HUES64 (cell line): ENCODE measurements around the gene DCTPP1.
"Not testable (repeated sequence)": the region's sequence is repeated elsewhere in the genome, so short reads cannot be mapped to it uniquely, and the experiment has no call there.

ENCODE experiments used
- H3K27ac ChIP-seq: 2 replicates; pipeline ENCODE4 v1.7.0; 2013; ENCODE audit warnings: low read depth, low read length, inconsistent platforms
- H3K27me3 ChIP-seq: 2 replicates; pipeline ENCODE4 v1.6.1; 2013; ENCODE audit warnings: mild to moderate bottlenecking, low read length; ENCODE audit not compliant: insufficient read depth
- H3K36me3 ChIP-seq: 2 replicates; pipeline ENCODE4 v1.6.1; 2013; ENCODE audit warnings: mild to moderate bottlenecking, low read length; ENCODE audit not compliant: insufficient read depth
- H3K4me1 ChIP-seq: 2 replicates; pipeline ENCODE4 v1.6.1; 2013; ENCODE audit warnings: mild to moderate bottlenecking, low read length, moderate library complexity; ENCODE audit not compliant: insufficient read depth
- H3K4me3 ChIP-seq: 2 replicates; pipeline ENCODE4 v1.5.1; 2013; ENCODE audit warnings: mild to moderate bottlenecking, low read length, moderate library complexity
- H3K9ac ChIP-seq: 2 replicates; pipeline ENCODE4 v1.6.1; 2013; ENCODE audit warnings: mild to moderate bottlenecking, low read depth, low read length
- H3K9me3 ChIP-seq: 2 replicates; pipeline ENCODE4 v1.6.1; 2013; ENCODE audit warnings: low read depth, low read length; ENCODE audit not compliant: insufficient read depth
- WGBS: fragments of 150-250, 120-280 bp; methylation state at CpG from one replicate; pipeline ENCODE4 v1.1.7; 2013; ENCODE audit warnings: missing lambda C conversion rate; 5-methylcytosine and 5-hydroxymethylcytosine counted together

DCTPP1 gene

GRCh38 chr16:30461426-30461825 lies 31.6 kb upstream of the DCTPP1 start:
- not testable (repeated sequence) for H3K9me3 ChIP-seq, H3K4me1 ChIP-seq, H3K4me3 ChIP-seq, H3K27ac ChIP-seq, H3K27me3 ChIP-seq, H3K36me3 ChIP-seq, H3K9ac ChIP-seq
- 94% methylated on average over 5 of the region's 5 CpGs for WGBS

DNA sequence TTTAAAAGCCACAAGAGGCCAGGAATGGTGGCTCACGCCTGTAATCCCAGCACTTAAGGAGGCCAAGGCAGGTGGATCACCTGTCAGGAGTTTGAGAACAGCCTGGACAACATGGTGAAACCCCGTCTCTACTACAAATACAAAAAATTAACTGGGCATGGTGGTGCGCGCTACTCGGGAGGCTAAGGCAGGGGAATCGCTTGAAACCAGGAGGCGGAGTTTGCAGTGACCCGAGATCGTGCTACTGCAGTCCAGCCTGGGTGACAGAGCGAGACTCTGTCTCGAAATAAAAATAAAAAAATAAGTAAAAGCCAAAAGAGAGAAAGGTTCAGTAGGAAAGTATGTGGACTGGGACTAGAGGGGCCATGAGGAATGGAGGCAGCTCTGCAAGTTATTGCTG lies 29.6 kb upstream of the DCTPP1 start:
- 94% methylated on average over 11 of the region's 11 CpGs for WGBS
- no peak overlapping the region for H3K4me3 ChIP-seq
- no peaks in the 10 kb centered on the region for H3K27me3 ChIP-seq
- no peaks in the 10 kb centered on the region for H3K9me3 ChIP-seq
- H3K36me3 ChIP-seq: no peaks in the 10 kb centered on the region
- H3K27ac ChIP-seq: no peak overlapping the region
- no peak overlapping the region for H3K9ac ChIP-seq
- H3K4me1 ChIP-seq: no peaks in the 10 kb centered on the region

DNA sequence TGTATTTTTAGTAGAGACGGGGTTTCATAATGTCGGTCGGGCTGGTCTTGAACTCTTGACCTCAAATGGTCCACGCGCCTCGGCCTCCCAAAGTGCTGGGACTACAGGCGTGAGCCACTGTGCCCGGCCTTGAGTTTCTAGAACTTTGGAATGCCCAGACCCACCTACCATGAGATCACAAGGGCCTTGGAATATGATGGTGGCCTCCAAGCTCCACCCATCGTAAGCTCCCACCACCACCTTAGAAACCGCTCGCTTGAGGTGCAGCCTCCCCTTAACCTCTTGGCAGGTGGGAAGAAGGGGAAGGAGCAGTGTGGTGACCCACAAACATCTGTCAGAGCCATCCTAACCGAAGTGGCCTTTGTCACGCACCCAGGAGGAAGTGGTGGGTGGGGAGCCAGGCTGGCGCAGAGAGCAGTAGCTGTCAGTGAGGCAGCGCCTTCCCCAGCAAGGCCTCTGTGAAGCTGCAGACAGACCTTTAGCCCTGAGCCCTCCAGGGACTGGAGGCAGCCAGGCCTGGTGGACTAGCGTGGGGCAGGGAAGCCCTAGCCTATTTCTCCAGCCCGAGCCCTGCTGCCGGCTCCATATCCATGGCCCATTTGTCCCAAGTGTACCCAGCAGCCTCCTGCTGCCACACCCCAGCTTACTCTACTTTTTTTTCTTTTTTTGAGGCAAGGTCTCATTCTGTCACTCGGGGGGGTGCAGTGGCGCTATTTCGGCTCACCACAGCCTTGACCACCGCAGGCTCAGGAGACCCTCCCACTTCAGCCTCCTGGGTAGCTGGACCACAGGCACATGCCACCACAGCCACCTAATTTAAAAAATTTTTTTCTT lies 28.9 kb upstream of the DCTPP1 start:
- H3K27ac ChIP-seq: no peak overlapping the region
- H3K9me3 ChIP-seq: no peaks in the 10 kb centered on the region
- H3K27me3 ChIP-seq: no peaks in the 10 kb centered on the region
- WGBS: 91% methylated on average over 20 of the region's 22 CpGs
- no peaks in the 10 kb centered on the region for H3K36me3 ChIP-seq
- H3K4me3 ChIP-seq: no peak overlapping the region
- H3K9ac ChIP-seq: no peak overlapping the region
- H3K4me1 ChIP-seq: no peaks in the 10 kb centered on the region

DNA sequence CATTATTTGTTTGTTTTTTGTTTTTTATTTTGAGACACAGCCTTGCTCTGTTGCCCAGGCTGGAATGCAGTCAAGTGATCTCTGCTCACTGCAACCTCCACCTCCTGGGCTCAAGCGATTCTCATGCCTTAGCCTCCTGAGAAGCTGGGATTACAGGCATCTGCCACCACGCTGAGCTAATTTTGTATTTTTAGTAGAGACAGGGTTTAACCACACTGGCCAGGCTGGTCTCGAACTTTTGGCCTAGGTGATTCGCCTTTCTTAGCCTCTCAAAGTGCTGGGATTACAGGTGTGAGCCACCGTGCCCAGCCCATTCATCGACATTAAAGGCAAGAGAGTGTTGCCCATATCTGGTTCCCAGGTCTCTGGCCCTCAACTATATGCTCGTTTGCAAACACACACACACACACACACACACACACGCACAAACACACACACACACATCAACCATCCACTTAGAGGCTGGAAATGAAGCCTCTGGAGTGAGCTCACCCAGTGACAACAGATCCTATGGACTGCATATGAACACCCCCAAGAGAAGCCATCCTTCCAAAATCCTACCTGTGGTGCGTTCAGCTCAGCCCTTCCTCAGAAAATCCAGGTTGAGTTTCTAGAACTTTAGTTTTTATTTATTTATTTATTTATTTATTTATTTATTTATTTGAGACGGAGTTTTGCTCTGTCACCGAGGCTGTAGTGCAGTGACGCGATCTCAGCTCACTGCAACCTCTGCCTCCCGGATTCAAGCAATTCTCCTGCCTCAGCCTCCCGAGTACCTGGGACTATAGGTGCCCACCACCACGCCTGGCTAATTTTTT lies 28.1 kb upstream of the DCTPP1 start:
- Histone ChIP-seq H3K9ac (no peak overlapping the region), H3K9me3 (no peaks in the 10 kb centered on the region), H3K27me3 (no peaks in the 10 kb centered on the region), H3K4me3 (no peak overlapping the region), H3K4me1 (no peaks in the 10 kb centered on the region), H3K27ac (no peak overlapping the region), H3K36me3 (no peaks in the 10 kb centered on the region)
- 90% methylated on average over 15 of the region's 16 CpGs for WGBS

DNA sequence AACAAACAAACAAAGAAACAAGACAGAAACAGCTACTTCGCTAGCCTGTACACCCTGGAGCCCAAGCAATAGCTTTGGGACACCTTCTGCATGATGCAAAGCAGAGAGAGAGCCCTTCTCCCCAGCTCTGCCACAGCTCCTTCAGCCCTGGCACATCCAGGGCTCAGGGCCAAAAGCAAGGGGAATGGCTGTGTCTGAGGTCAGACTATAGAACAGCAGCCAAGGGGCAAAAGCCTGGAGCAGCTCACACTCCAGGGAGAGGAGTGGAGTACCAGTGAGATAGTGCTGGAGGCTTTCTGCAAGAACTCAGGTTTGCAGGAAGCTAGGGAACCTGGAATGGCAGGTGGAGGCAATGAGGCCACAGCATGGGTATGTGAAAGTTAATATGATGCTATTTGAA lies 27.4 kb upstream of the DCTPP1 start:
- Histone ChIP-seq H3K4me1 (no peaks in the 10 kb centered on the region), H3K36me3 (no peaks in the 10 kb centered on the region), H3K27me3 (no peaks in the 10 kb centered on the region), H3K9me3 (no peaks in the 10 kb centered on the region), H3K27ac (no peak overlapping the region), H3K9ac (no peak overlapping the region), H3K4me3 (no peak overlapping the region)
- 95% methylated on average over 1 of the region's 1 CpG for WGBS

DNA sequence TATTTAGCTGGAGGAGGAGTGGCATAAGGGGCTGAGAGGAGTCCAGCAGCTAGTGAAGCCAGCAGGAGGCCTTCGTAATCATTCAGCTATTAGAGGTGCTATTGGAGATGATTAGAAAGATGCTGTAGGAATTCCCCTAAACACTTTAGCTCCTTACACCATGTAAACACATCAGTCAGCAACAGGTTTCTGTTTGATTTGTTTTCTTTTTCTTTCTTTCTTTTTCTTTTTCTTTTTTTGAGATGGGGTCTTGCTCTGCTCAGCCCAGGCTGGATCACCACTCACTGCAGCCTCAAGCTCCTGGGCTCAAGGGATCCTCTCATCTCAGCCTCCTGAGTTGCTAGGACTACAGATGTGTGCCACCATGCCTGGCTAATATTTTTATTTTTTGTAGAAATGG lies 26.5 kb upstream of the DCTPP1 start:
- Histone ChIP-seq H3K4me1 (no peaks in the 10 kb centered on the region), H3K9me3 (no peaks in the 10 kb centered on the region), H3K36me3 (no peaks in the 10 kb centered on the region), H3K27me3 (no peaks in the 10 kb centered on the region), H3K4me3 (no peak overlapping the region), H3K9ac (no peak overlapping the region), H3K27ac (no peak overlapping the region)
- 85% methylated on average over 1 of the region's 1 CpG for WGBS

GRCh38 chr16:30452709-30453580 lies 23.1 kb upstream of the DCTPP1 start:
- not testable (repeated sequence) for H3K9me3 ChIP-seq, H3K9ac ChIP-seq, H3K27ac ChIP-seq, H3K4me1 ChIP-seq, H3K36me3 ChIP-seq, H3K4me3 ChIP-seq, H3K27me3 ChIP-seq
- WGBS: 89% methylated on average over 17 of the region's 20 CpGs

- Histone ChIP-seq H3K9me3 (no peaks in the 10 kb centered on the region), H3K9ac (no peak overlapping the region), H3K27ac (no peak overlapping the region), H3K27me3 (no peaks in the 10 kb centered on the region), H3K4me3 (no peak overlapping the region), H3K4me1 (peaks cover 4% of the 10 kb centered on the region; the same call in 1 of the 2 replicates), H3K36me3 (peaks cover 5% of the 10 kb centered on the region; the same call in 1 of the 2 replicates)
- WGBS: 93% methylated on average over 3 of the region's 3 CpGs
These were observed 19.2 kb upstream of the DCTPP1 start for GRCh38 chr16:30449116-30449435.

GRCh38 chr16:30447512-30448226 lies 17.8 kb upstream of the DCTPP1 start:
- no peak overlapping the region for H3K4me3 ChIP-seq
- no peaks in the 10 kb centered on the region for H3K9me3 ChIP-seq
- no peak overlapping the region for H3K9ac ChIP-seq
- peaks cover 4% of the 10 kb centered on the region; the same call in 1 of the 2 replicates for H3K4me1 ChIP-seq
- H3K27ac ChIP-seq: no peak overlapping the region
- WGBS: 94% methylated on average over 12 of the region's 12 CpGs
- no peaks in the 10 kb centered on the region for H3K27me3 ChIP-seq
- H3K36me3 ChIP-seq: peaks cover 8% of the 10 kb centered on the region; the same call in 1 of the 2 replicates

DNA sequence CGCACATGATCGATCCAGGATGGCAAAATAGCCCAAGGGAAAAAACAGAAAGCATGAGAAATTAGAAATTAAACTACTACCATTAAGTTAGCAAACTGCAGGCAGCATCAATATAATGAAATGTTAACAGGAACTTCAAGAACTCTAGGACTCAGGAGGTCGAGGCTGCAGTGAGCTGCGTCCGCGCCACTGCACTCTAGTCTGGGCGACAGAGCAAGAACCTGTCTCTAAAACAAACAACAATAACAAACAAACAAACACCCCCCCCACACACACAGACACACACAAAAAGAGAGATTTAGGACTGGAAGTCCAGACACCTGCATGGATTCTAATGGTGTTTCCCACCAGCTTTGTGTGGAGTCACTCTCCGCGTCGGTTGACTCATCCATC lies 16.4 kb upstream of the DCTPP1 start:
- 92% methylated on average over 10 of the region's 10 CpGs for WGBS
- Histone ChIP-seq H3K9me3 (no peaks in the 10 kb centered on the region), H3K27ac (0 out of 2 replicates have a peak overlapping the region, but pooled peaks have one; percentile 3), H3K36me3 (peaks cover 8% of the 10 kb centered on the region; the same call in 1 of the 2 replicates), H3K27me3 (no peaks in the 10 kb centered on the region), H3K9ac (peak overlapping the region; percentile 33), H3K4me3 (peak overlapping the region; percentile 82), H3K4me1 (peaks cover 4% of the 10 kb centered on the region; the same call in 1 of the 2 replicates)
